ENCODE results near the gene EIPR1. TPM values are rescaled to one million over a fixed set of nuclear protein-coding genes. Genes with fewer than 3 reads are reported as not detected.

EIPR1 gene
- total RNA-seq, 1 experiment from 2014 or later: 27.8 TPM

GRCh38 chr2:3332133-3332532 is 45.5 kb downstream of the EIPR1 start:
- no peak overlapping the region for H4K5ac ChIP-seq (ENCODE audit: insufficient read length, low read depth, low read length)
- no peak overlapping the region for H2BK5ac ChIP-seq (ENCODE audit: insufficient read length, low read length)
- Mint-ChIP-seq H3K36me3 (ENCODE audit: insufficient read depth in 1 of 3, low read depth in 3 of 3) (peaks cover 42 to 63% (median 48%) of the 10 kb centered on the region in 3 experiments), H3K4me1 (0 out of 4 replicates have a peak, but pooled peaks cover 0 to 5% of the 10 kb centered on the region in 2 experiments), H3K27me3 (ENCODE audit: low read depth) (no peaks in the 10 kb centered on the region), H3K27ac (no peak overlapping the region; a peak in 1 of 7 replicates), H3K4me3 (no peak overlapping the region), H3K9me3 (peaks cover 8 to 9% of the 10 kb centered on the region in 2 experiments; a peak in 3 of 5 replicates)
- no peak overlapping the region for H3K4me2 ChIP-seq (ENCODE audit: insufficient read depth, insufficient read length, low read length)
- no peaks in the 10 kb centered on the region for H3K4me1 ChIP-seq (ENCODE audit: insufficient read depth, low read length)
- no peak overlapping the region for H3K4ac ChIP-seq (ENCODE audit: low read depth, low read length)
- no peak overlapping the region for H4K91ac ChIP-seq (ENCODE audit: insufficient read length, low read depth, low read length)
- no peak overlapping the region for H2AFZ ChIP-seq (ENCODE audit: low read length)
- no peak overlapping the region for H3K9ac ChIP-seq (ENCODE audit: extremely low read depth, insufficient read length, low read length)
- H4K20me1 ChIP-seq (ENCODE audit: control insufficient read depth, insufficient read depth, insufficient read length): no peaks in the 10 kb centered on the region
- no peak overlapping the region for H3T11ph ChIP-seq (ENCODE audit: low read length)
- no peak overlapping the region for H3K18ac ChIP-seq (ENCODE audit: insufficient read length, low read depth, low read length)
- no peak overlapping the region for H2BK12ac ChIP-seq (ENCODE audit: insufficient read length, low read depth, low read length)
- no peaks in the 10 kb centered on the region for H3K27me3 ChIP-seq (ENCODE audit: insufficient read depth, low read length)
- H2BK15ac ChIP-seq (ENCODE audit: low read depth, low read length): no peak overlapping the region
- no peak for DNase-seq
- H3K56ac ChIP-seq (ENCODE audit: insufficient read length, low read depth, low read length): no peak overlapping the region
- H3K14ac ChIP-seq (ENCODE audit: insufficient read depth, low read length): no peak overlapping the region
- no peak overlapping the region for H2AK5ac ChIP-seq (ENCODE audit: insufficient read length, low read length)
- H3K79me2 ChIP-seq (ENCODE audit: insufficient read depth, low read length): no peaks in the 10 kb centered on the region
- no peaks in the 10 kb centered on the region for H3K79me1 ChIP-seq (ENCODE audit: insufficient read depth, low read depth, low read length, poor library complexity, severe bottlenecking)
- TF ChIP-seq CTCF (conservative IDR thresholded peaks at IDR 0.05): no peak
- no peak overlapping the region for H3K23ac ChIP-seq (ENCODE audit: insufficient read length, low read depth, low read length)
- H3K27ac ChIP-seq (ENCODE audit: insufficient read length, low read depth, low read length): no peak overlapping the region
- no peak overlapping the region for H2BK120ac ChIP-seq (ENCODE audit: low read depth, low read length, poor library complexity, severe bottlenecking)
- no peak overlapping the region for H4K8ac ChIP-seq (replicated peaks; ENCODE audit: insufficient read length, low read depth, low read length)
- H2BK20ac ChIP-seq (ENCODE audit: low read depth, low read length, poor library complexity, severe bottlenecking): no peak overlapping the region
- WGBS (ENCODE audit: extremely low coverage, insufficient read length, low lambda C conversion rate): no CpG with 5 or more reads among the region's 8 CpGs
- H3K23me2 ChIP-seq (ENCODE audit: insufficient read length, low read depth, low read length, poor library complexity, severe bottlenecking): no peaks in the 10 kb centered on the region
- H3K9me3 ChIP-seq (ENCODE audit: control insufficient read depth, low read depth, low read length): no peaks in the 10 kb centered on the region
